ENCODE measurements around the gene SCARB2.
A peak's percentile ranks its signal among the peaks of the same experiment; 100 is the strongest.

SCARB2 gene

DNA sequence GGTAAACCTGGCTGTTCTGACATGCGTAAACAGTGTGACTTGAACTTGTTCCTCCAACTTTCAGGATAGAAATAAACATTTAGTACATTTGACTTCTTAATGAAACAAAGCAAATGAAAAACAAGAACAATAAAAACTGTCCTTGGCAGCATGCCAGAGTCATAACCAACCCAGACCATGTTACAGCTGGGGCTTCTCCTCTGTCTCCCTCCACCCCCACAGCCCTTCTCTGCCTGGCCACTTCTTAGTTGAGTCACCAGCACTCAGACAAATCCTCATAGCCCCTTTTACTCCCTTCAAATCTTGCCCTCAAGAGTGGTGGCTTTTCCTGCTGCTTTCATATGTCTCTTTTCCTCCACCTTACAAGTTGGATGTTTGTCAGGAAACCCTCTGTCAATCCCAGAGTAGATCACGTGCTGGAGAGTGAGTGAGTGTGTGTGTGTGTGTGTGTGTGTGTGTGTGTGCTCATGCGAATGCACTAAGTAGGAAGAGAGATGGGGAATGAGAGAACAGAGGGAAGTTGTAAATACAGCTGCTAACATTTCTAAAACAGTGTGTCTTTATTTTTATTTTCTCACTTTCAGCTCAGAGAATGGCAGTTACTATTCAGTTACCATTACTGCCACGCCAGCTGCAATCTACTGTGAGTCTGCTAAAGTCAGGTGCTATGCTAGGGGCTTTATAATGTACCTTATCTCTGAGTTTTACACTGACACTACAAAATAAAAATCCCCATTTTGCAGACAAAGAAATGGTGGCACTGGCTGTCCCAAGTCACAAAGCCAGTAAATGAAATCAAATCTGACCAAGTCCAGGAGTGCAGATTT lies 15.0 kb downstream of the SCARB2 start:
- DNase-seq (ENCODE audit: low read depth in 2 of 2), result no peak

DNA sequence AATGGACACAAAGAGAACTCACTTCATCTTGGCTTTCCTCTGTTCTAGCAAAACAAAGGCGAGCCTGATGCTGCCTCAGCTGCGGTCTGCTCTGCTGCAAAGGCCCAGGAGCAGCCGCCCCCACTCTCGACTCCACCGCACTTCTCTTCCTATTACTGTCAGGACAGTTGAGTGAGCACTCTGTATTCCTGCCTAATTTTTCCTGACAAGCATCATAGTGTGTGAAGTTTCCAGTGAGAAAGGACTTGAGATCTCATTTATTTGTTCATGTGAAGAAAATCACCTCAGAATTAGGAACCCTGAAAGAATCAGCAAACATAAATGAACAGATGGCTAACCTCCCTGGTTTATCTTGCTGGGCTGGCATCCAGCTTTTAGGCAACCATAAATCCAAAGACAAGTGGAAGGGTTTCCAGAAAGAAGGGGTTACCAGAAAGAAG lies 15.6 kb downstream of the SCARB2 start:
- DNase-seq (ENCODE audit: low read depth in 2 of 2), result no peak

DNA sequence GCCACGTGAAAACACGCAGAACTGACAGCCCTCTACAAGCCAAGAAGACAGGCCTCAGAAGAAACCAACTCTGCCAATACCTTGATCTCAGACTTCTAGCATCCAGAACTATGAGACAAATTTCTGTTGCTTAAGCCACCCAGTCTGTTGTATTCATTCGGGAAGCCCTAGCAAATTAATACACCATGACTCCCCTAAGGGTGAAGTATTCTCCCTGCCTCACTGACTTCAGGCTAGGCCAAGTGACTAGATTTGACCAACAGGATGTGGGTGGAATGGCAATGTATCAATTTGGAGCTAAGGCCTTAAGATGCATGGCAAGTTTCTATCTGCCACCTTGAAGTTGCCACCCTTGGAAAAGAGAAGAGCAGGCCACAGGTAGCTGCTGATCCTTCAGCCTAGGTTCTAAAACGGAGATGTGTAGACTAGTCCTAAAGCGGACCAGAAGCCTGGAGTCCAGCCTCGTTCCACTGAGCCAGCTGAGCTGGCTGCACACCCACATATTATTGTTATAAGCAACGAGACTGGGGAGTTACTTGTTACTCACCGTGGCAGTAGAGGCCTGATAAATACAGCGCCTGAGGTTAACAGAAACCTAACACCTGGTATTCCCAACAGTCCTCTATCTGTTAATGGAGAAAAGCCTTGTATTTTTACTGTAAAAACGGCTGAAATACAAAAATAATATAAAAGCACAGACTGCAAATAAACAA lies 16.4 kb downstream of the SCARB2 start:
- DNase-seq (ENCODE audit: low read depth in 2 of 2), result no peak

DNA sequence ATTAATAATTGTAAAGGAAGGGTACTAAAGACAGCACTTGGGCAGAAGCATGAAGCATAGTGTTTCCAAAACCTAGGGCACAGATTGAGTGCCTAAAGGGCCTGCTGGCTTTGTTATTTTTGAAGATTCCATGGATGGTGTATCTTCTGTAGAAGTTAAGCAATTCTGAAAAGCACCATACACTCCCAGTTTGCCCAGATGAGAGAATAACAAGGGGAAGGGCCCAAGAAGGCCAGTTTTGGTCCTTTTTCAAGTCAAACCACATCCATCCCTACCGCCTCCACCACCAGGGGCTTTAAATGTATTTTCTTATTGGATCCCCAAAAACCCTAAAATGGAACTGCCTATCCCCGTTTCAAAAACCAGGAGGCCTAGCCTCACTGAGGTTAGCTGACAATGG lies 17.2 kb downstream of the SCARB2 start:
- DNase-seq (ENCODE audit: low read depth in 2 of 2), result no peak

DNA sequence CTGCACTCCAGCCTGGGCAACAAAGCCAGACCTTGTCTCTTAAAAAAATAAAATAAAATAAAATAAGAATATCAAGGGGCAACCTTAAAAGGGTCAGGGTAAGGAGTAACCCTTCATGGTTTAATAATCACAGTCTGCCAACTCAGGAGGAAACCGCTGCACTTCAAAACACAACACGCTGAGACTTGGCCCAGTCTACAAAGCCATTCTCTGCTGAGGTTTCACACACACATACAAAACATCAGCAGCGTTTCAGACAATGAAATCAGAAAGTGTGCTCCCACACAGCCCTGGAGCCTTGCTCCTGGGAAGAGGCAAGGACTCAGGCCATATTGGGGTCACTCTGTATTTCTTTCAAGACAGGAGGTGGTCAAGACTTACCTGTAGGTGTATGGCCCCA lies 18.3 kb downstream of the SCARB2 start:
- no peak for DNase-seq (ENCODE audit: low read depth in 2 of 2)

DNA sequence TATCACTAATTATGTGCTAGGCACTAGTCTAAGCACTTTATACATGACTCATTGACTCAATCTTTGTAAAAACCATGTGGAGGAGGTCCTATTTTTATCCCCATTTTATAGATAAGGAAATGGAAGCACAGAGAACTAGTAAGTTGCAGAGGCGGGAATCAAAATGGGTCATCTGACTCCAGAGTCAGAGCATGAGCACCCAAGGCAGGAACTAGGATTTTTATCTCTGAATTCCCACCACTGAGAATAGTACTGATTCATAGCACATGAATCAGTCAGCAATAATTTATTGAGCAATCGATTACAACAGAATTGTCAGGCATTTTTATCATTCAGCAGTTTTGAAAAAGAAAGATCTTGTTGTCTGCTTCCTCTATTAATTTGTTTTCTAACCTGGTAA lies 19.3 kb downstream of the SCARB2 start:
- no peak for DNase-seq (ENCODE audit: low read depth in 2 of 2)

DNA sequence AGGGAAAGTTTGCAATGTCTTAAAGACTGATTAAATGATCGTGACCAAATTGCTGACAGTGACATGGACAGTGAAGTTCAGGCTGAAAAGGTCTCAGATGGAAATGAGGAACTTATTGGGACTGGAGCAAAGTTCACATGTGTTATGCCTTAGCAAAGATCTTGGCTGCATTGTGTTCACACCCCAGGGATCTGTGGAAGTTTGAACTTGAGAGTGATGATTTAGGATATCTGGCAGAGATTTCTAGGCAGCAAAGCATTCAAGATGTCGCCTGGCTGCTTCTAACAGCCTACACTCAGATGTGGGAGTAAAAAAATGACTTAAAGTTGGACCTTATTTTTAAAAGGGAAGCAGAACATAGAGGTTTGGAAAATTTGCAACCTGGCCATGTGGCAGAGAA lies 21.4 kb downstream of the SCARB2 start:
- no peak for DNase-seq (ENCODE audit: low read depth in 2 of 2)

DNA sequence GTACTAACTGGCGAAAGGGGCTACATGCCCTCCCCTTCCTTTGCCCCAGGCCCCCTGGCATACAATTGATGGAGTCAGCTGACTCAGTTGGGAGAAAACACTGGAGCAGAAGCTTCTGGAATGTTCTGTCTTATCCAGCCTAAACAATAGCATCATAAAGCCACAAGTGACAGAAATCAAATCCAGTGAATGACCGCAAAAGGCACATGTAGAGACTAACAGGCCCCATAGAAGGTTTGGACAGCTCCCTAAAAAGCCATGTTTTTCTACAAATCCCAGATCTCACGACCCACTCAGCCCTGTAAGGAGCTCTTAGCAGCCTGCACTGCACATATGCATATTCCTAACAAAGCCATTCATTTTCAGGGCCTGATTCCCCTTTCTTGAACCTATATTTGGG lies 25.1 kb downstream of the SCARB2 start:
- DNase-seq (ENCODE audit: low read depth in 2 of 2), result no peak

DNA sequence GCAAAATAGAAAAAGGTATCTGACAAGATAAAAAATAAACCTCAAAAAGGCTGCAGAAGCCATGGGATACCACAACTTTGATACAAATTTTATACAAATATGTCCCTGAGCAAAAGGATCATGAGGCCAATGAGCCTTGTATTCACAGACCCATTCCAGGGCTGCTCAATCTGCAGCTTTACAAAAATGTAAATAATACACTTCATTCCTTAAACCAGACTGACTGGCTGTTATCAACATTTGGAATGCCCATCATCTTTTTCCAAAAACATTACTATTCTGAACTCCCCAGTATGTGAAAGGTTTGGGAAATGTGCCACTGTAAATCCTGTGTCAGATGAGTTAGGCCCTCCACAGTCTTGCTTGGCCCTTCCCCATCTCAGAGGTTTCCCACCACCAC lies 25.5 kb downstream of the SCARB2 start:
- no peak for DNase-seq (ENCODE audit: low read depth in 2 of 2)

DNA sequence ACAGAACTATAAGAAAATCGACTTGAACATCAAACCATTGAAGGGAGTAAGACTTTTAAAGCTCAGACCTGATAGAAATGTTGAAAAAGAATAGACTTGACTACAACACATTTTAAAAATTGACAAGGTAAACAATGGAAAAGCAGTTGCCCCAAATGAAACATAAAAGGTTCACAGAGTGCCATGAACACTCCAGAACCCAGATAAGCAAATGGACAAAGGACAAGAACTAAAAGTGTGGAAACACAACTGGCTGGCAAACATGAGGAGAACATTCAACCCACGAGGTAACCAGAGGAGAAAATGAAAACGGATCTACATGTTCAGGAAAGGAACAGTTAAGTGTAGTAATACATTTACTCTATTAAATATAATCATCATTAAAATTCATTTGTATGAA lies 26.5 kb downstream of the SCARB2 start:
- no peak for DNase-seq (ENCODE audit: low read depth in 2 of 2)

DNA sequence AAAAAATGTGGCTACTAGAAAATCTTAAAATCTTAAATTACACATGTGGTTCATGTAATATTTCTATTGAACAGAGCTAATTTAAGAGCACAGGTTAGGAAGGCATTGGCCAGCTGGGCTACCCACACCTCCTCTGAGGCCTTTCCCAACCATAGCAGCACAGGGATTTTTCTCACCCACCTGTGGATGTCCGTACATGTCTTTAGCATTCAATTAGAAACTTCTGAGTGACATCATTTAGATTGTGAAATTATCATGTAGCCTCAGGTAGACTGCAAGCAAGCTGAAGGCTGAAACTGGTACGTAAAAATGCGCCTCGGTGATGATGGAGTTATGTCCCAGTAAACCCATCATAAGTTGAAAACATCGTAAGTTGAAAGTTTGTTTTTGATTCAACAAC lies 31.2 kb downstream of the SCARB2 start:
- DNase-seq (ENCODE audit: low read depth in 2 of 2), result no peak

DNA sequence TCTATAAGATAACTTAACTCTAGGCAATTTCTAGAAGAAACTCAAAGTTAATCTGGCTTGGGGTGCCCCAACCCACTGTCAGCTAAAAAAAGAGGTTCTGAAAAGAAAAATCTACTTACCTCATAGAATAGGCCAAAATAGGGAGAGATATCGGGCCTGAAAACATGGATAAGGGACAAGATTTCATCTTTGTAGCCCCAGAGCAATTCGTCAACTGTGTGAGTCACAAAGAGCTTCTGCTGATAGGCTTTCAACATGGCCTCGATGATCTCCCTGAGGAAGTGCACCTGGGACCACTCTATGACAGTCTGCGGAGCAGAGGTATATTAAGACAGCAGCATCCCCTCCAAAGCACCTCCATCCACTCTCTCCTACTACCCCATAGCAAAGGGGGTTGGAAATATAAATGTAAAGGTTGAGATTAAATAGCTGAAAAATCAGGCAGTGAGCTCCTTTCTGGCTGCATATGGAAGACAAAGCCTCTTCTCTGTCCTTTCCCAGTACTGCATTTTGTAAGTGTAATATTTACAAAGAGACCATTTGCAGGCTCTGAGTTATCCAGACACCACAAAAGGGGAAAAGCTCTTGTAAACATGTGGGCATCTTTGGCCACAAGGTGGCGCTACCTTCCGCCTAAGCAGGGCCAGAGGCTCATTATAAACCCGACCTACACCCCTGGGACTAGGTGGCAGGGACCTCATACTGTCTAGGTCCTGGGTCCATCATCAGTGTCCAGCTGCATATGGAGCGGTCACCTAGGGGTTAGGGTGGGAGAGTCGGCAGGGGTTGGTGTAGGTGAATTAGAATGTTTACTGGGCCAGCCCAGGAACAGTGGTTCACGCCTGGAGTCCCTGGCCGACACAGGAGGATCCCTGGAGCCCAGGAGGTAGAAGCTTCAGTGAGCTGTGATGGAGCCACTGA lies 34.0 kb downstream of the SCARB2 start:
- peak; percentile 76 for DNase-seq (ENCODE audit: low read depth in 2 of 2)

DNA sequence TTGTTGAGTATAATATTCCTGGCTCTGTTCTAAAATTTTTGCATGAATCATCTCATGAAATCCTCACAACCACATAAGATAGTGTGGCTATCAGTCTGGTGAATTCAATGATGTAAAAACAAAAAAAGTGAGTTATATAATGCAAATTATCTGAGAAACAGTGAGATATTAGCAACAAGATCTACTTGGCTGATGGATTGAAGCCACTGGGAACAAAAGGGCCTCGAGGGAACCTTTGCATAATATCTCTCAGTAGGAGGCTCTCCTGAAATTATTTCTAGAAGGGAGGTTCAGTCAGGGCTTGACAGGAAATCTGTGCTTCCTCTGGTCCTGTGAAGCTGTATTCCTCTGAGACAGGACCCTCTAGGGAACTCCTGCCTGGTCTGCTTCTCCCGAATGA lies 35.3 kb downstream of the SCARB2 start:
- DNase-seq (ENCODE audit: low read depth in 2 of 2), result no peak

DNA sequence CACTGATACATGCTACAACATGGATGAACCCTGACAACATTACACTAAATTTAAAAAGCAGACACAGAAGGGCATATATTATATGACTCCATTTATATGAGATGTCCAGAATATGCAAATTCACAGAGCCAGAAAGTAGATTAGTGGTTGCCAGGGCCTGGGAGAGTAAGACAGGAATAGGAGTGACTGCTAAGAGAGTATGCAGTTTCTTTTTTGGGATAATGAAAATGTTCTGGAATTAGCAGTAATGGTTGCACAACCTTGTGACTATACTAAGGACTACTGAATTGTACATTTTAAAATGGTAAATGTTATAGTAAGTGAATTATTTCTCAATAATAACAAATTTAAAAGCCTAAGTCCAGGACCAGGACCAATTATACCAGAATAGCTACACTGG lies 35.9 kb downstream of the SCARB2 start:
- no peak for DNase-seq (ENCODE audit: low read depth in 2 of 2)

DNA sequence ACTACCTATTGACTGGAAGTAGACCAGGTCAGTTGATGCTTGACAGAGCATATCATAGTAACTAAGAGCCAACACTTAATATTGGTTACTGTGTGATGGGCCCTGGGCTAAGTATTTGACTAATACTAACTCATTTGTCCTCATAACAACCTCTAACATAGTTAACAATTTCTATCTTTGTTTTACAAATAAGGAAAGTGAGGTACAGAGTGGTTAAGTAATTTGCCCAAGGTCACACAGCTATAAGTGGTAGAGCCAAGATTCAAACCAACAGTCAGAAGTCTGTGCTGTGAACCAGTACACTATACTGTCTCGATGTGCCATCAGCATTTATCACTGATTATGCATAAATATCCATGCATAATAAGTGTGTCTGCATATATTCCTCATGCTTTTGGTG lies 38.3 kb downstream of the SCARB2 start:
- DNase-seq (ENCODE audit: low read depth in 2 of 2), result no peak

DNA sequence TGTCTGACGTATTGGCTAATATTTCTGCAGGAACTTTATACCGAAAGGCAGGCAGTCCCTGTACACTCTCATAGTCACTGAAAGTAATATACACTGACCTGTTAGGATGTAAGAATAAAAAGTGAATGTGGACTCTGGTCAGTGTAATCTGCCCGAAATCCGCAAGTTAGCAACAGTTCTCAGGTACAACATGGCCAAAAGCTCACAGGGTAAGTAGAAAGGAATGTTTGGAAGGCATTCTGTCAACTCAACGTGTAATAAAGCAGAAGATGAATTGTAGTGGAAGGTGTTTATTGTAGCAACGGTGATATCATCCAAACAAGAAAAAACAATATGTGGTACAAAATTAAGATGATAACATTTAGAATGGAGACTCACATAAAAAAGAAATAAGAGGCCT lies 39.4 kb downstream of the SCARB2 start:
- DNase-seq (ENCODE audit: low read depth in 2 of 2), result no peak

DNA sequence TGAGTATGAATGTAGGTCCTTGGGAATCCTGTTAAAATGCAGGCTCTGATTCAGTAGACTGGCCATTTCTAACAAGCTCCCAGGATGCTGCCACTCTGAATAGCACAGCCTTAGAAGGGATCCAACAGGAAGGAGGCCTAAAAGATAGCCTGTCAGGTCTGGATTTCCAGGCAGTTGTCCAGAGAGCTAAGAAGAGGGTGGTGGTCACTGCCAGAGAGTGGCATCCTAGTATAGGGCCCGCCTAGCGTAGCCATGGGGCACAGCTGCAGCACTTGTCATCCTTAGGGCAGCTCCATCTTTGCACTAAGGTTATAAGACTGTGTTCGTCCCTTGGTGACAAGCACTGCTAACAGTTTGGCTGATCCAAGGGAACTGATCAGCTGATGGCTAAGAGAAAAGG lies 44.9 kb downstream of the SCARB2 start:
- DNase-seq (ENCODE audit: low read depth in 2 of 2), result no peak

DNA sequence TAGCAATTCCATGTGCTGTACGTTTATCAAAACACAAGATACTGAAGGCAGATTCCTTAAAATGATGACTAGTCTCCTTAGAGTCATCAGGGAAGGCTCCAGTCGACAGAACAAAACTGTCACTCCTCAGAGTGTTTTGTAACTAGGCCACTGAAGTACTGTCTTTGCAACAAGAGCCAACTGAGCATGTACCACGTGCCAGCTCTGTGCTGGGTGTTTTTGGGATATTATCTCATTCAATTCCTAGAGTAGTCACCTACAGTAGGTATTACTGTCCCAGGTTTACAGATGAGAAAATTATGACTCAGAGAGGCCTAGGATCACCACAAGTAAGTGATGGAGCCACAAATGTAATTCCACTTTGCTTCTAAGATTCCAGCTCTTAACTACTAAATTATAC lies 47.1 kb downstream of the SCARB2 start:
- no peak for DNase-seq (ENCODE audit: low read depth in 2 of 2)

DNA sequence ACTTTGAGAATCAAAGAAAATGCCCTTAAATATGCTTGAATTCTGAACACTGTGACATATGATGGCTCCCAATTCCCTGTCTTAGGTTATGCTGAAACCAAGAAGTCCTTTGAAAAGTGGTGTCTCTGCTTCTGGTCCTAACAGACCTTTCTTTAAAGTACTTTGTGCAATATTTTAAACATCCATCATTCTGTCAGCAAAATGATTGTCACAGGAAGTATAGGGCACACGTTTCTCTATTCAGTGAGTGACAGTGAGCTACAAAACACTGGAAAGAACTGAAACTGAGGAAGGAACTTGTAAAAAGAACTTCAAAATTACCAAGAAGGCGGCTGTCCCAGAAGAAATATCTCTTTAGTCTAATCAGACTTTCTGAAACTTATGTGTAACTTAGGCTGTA lies 53.3 kb downstream of the SCARB2 start:
- no peak for DNase-seq (ENCODE audit: low read depth in 2 of 2)

DNA sequence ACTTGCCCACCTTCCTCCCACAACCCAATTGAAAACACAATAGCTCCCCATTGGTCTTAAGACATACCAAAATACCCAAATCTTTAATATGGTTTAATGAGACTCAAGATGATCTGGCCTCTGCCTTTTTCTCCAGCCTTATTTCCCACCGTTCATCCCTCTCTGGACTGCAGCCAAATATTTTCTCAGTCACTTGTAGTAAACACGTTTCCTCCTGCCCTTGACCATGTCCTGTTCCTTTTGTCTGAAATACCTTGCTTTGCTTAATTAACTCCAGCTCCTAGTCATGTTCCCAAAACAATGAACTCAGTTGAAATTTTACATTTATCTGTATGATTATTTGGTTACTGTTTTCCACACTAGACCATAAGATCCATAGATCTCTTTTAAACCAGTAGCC lies 57.0 kb downstream of the SCARB2 start:
- no peak for DNase-seq (ENCODE audit: low read depth in 2 of 2)

DNA sequence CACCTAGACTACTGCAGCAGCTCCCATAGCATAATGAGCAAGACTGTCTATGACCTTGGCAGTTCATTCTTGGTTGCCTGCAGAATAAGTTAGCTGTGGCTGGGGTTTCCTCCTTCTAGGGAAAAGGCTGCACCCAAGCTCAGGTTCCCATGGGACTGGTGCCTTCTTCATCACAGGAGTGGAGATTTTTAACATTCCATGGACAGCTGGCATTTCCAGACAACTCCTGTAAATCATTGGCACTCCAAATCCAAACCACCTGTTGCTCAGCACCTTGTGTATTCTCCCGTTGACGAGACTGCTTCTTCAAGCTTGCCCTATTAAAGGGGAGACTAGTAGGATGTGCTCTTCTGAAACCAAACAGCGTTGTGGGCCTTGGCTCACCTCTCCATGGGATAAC lies 57.6 kb downstream of the SCARB2 start:
- DNase-seq (ENCODE audit: low read depth in 2 of 2), result no peak

DNA sequence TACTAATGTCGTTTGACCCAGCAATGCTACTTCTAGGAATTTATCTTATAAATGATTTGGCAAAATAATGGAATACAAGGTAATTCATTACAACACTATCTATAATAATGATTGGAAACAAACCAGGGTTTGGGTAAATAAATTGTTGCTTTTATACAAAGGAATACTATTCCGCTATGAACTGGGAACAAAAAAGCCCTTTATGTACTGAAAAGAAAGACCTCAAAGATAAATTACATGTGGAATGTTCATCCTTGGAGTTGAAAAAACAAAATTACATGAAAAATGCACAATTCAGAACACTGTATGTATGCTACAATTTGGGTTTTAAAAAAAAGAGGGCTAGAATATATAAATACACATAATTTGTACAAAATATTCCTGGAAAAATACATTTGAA lies 60.3 kb downstream of the SCARB2 start:
- no peak for DNase-seq (ENCODE audit: low read depth in 2 of 2)

Measured in stimulated activated CD4-positive, alpha-beta T cell treated with anti-CD3 and anti-CD28 coated beads, Interleukin-1b, Interleukin-23, amount 100 ng/mL, for 4 hours (primary cell).